DOHH2 (cell line): ENCODE measurements around the gene NUCKS1.

ENCODE experiments used
- H3F3A ChIP-seq: fragments of 200-600 bp; sonication (generic), shearing (Covaris generic); 2 replicates; pipeline ENCODE4 v1.6.0; 2016; ENCODE audit warnings: antibody characterized with exemption, mild to moderate bottlenecking; ENCODE audit not compliant: control insufficient read depth, insufficient read depth
- H3K27ac ChIP-seq: fragments of 200-600 bp; sonication (generic); 2 replicates; pipeline ENCODE4 v1.5.1; 2014; ENCODE audit warnings: low read depth, mild to moderate bottlenecking, low read length, moderate library complexity
- H3K27me3 ChIP-seq: fragments of 200-600 bp; sonication (generic); 2 replicates; pipeline ENCODE4 v1.6.1; 2014; ENCODE audit warnings: mild to moderate bottlenecking, low read length, mixed read lengths; ENCODE audit not compliant: control insufficient read depth
- H3K36me3 ChIP-seq: fragments of 200-600 bp; sonication (generic); 2 replicates; pipeline ENCODE4 v1.6.1; 2014; ENCODE audit warnings: mild to moderate bottlenecking, low read length, moderate library complexity, mixed read lengths; ENCODE audit not compliant: control insufficient read depth
- H3K4me1 ChIP-seq: fragments of 200-600 bp; sonication (generic); 2 replicates; pipeline ENCODE4 v1.6.1; 2014; ENCODE audit warnings: mild to moderate bottlenecking, low read length, mixed read lengths; ENCODE audit not compliant: control insufficient read depth
- H3K4me2 ChIP-seq: fragments of 200-600 bp; sonication (generic); 2 replicates; pipeline ENCODE4 v1.6.0; 2014; ENCODE audit warnings: mild to moderate bottlenecking, low read length, moderate library complexity
- H3K4me3 ChIP-seq: fragments of 200-600 bp; sonication (generic); 2 replicates; pipeline ENCODE4 v1.5.1; 2014; ENCODE audit warnings: mild to moderate bottlenecking, low read length, mixed read lengths
- H3K79me2 ChIP-seq: fragments of 200-600 bp; sonication (generic); 2 replicates; pipeline ENCODE4 v1.6.1; 2014; ENCODE audit warnings: mild to moderate bottlenecking, low read length, mixed read lengths; ENCODE audit not compliant: control insufficient read depth
- H3K9me2 ChIP-seq: fragments of 200-600 bp; sonication (generic); replicated peaks from 2 replicates; pipeline ENCODE4 v1.6.1; 2014; ENCODE audit warnings: mild to moderate bottlenecking, low read length, mixed read lengths; ENCODE audit not compliant: control insufficient read depth
- H3K9me3 ChIP-seq: fragments of 200-600 bp; sonication (generic); 2 replicates; pipeline ENCODE4 v1.6.1; 2014; ENCODE audit warnings: antibody characterized with exemption, low read length, mixed read lengths; ENCODE audit not compliant: control insufficient read depth, insufficient read depth
- H4K20me1 ChIP-seq: fragments of 200-600 bp; sonication (generic); 2 replicates; pipeline ENCODE4 v1.6.0; 2014; ENCODE audit warnings: low read depth, mild to moderate bottlenecking, antibody characterized with exemption, low read length, moderate library complexity; ENCODE audit not compliant: control insufficient read depth, insufficient read depth
- CTCF ChIP-seq: fragments of 200-600 bp; sonication (generic); IDR thresholded peaks from one replicate; pipeline ENCODE4 v1.5.1; 2014; ENCODE audit warnings: antibody characterized with exemption, mild to moderate bottlenecking, low read depth, low read length; ENCODE audit not compliant: poor library complexity, severe bottlenecking
- EZH2phosphoT487 ChIP-seq: fragments of 200-600 bp; sonication (generic); IDR thresholded peaks from 2 replicates; pipeline ENCODE4 v1.6.1; 2017; ENCODE audit warnings: borderline replicate concordance, mild to moderate bottlenecking, antibody characterized with exemption, low read length, moderate library complexity, mixed read lengths

The NUCKS1 gene

GRCh38 chr1:205672970-205673369 lies 77.0 kb downstream of the NUCKS1 start:
- Histone ChIP-seq H3K9me2 (no peaks in the 10 kb centered on the region), H3K4me1 (peaks cover 31% of the 10 kb centered on the region), H3K27ac (no peak overlapping the region)

GRCh38 chr1:205672395-205672889 lies 77.5 kb downstream of the NUCKS1 start:
- Histone ChIP-seq H3K79me2 (no peaks in the 10 kb centered on the region), H3K27ac (no peak overlapping the region), H3K9me3 (no peaks in the 10 kb centered on the region), H3K4me1 (peaks cover 36% of the 10 kb centered on the region), H3K4me3 (no peak overlapping the region), H3F3A (0 out of 2 replicates have a peak, but pooled peaks cover under 1% of the 10 kb centered on the region), H3K9me2 (no peaks in the 10 kb centered on the region), H4K20me1 (no peaks in the 10 kb centered on the region), H3K27me3 (no peaks in the 10 kb centered on the region), H3K4me2 (no peak overlapping the region), H3K36me3 (no peaks in the 10 kb centered on the region)
- TF ChIP-seq CTCF (no peak), EZH2phosphoT487 (no peak)

More at GRCh38 chr1:205672970-205673369, 77.0 kb downstream of the NUCKS1 start:
- Histone ChIP-seq H4K20me1 (no peaks in the 10 kb centered on the region), H3K27me3 (no peaks in the 10 kb centered on the region), H3K9me3 (no peaks in the 10 kb centered on the region), H3K79me2 (no peaks in the 10 kb centered on the region), H3K36me3 (no peaks in the 10 kb centered on the region), H3K4me2 (no peak overlapping the region), H3K4me3 (no peak overlapping the region), H3F3A (0 out of 2 replicates have a peak, but pooled peaks cover 3% of the 10 kb centered on the region)
- TF ChIP-seq CTCF (no peak), EZH2phosphoT487 (no peak)

GRCh38 chr1:205670611-205671430 lies 79.2 kb downstream of the NUCKS1 start:
- Histone ChIP-seq H3K9me2 (no peaks in the 10 kb centered on the region), H3F3A (no peaks in the 10 kb centered on the region), H3K27me3 (no peaks in the 10 kb centered on the region), H3K9me3 (no peaks in the 10 kb centered on the region), H4K20me1 (no peaks in the 10 kb centered on the region), H3K27ac (no peak overlapping the region), H3K36me3 (no peaks in the 10 kb centered on the region), H3K4me2 (no peak overlapping the region), H3K4me3 (no peak overlapping the region), H3K4me1 (peaks cover 47% of the 10 kb centered on the region), H3K79me2 (no peaks in the 10 kb centered on the region)
- TF ChIP-seq CTCF: no peak
- TF ChIP-seq EZH2phosphoT487: no peak
